Transverse colon (tissue), 4 donors: Measurements from ENCODE around the gene AKR1B15.

ENCODE experiments used
- CTCF ChIP-seq, 5 experiments: fragments of 200-600 bp in 3 of 5; fragments of 450-650 bp in 2 of 5; sonication (generic) in 3 of 5; IDR thresholded peaks; 1 replicate in 2 of 5; 2 replicates in 3 of 5; pipeline ENCODE4 v1.5.1; 2016 to 2017; ENCODE audit warnings: antibody characterized with exemption in 5 of 5, inconsistent platforms in 3 of 5, mild to moderate bottlenecking in 2 of 5, moderate library complexity in 1 of 5
- EP300 ChIP-seq: sonication (generic); formaldehyde crosslinking; IDR thresholded peaks from one replicate; pipeline ENCODE4 v1.6.1; 2017; ENCODE audit warnings: antibody characterized with exemption, low read depth
- POLR2A ChIP-seq: fragments of 450-650 bp; IDR thresholded peaks from one replicate; pipeline ENCODE4 v1.6.1; 2016; ENCODE audit warnings: antibody characterized with exemption, mild to moderate bottlenecking, moderate library complexity
- POLR2AphosphoS5 ChIP-seq, 3 donors: sonication (generic); formaldehyde crosslinking; IDR thresholded peaks; one replicate each; pipeline ENCODE4 v1.6.1; 2016; ENCODE audit warnings: antibody characterized with exemption in 3 of 3

- no peak for TF ChIP-seq POLR2AphosphoS5 (IDR thresholded peaks at IDR 0.05)
- TF ChIP-seq CTCF (IDR thresholded peaks at IDR 0.05): no peak
- no peak for TF ChIP-seq POLR2A
- no peak for TF ChIP-seq EP300
Observed at GRCh38 chr7:134625550-134625949, 76.6 kb downstream of the AKR1B15 start.
